ENCODE measurements around the gene DNAH8. TPM values are rescaled to one million over a fixed set of nuclear protein-coding genes. Genes with fewer than 3 reads are reported as not detected.

DNAH8 gene
- total and polyA plus RNA-seq, 2 donors (not counting 3 experiments of a cell fraction or from before 2014, with no cell fraction given), result 0.29 to 0.61 TPM

GRCh38 chr6:38897507-38897906 is 182.4 kb downstream of the DNAH8 start:
- Histone ChIP-seq H3K9ac (replicated peaks; ENCODE audit: extremely low read depth, insufficient read depth, low read length) (no peak overlapping the region), H3K9me3 (replicated peaks; ENCODE audit: control insufficient read depth, insufficient read depth, low read length) (no peaks in the 10 kb centered on the region), H3K79me2 (ENCODE audit: control insufficient read depth, insufficient read depth, low read length) (no peaks in the 10 kb centered on the region), H3K4me2 (ENCODE audit: insufficient read depth, low read length) (no peak overlapping the region), H3K27ac (ENCODE audit: insufficient read depth, low read depth, low read length) (no peak overlapping the region), H3K4me3 (replicated peaks in 1 of 3; ENCODE audit: insufficient read depth in 1 of 3, low read depth in 1 of 3, low read length in 3 of 3) (no peak overlapping the region), H3K9me1 (replicated peaks; ENCODE audit: control insufficient read depth, extremely low read depth, insufficient read depth, low read length) (no peaks in the 10 kb centered on the region), H3K27me3 (ENCODE audit: control insufficient read depth in 2 of 2, insufficient read depth in 2 of 2, low read length in 2 of 2) (peaks cover 0 to 9% of the 10 kb centered on the region in 2 experiments), H4K20me1 (replicated peaks; ENCODE audit: control insufficient read depth, extremely low read depth, insufficient read depth, low read length) (no peaks in the 10 kb centered on the region), H3K4me1 (ENCODE audit: control insufficient read depth, extremely low read depth, insufficient read depth, low read length) (no peaks in the 10 kb centered on the region), H3K36me3 (ENCODE audit: control insufficient read depth in 2 of 2, extremely low read depth in 1 of 2, insufficient read depth in 2 of 2, low read length in 2 of 2) (no peaks in the 10 kb centered on the region), H2AFZ (ENCODE audit: low read depth, low read length) (no peak overlapping the region)
- ChIA-PET CTCF (no interaction called here), POLR2A (no interaction called here)
- no TSS peak for BruUV-seq (replicated peaks)
- FAIRE-seq (no peak), DNase-seq (ENCODE audit: low read depth, low spot score) (no peak)
- dilution Hi-C loops (cut with MboI; ENCODE audit: extremely low pct_ligation_motif_present, low sequenced_read_pairs) (no loop called here), intact Hi-C loops (cut with micrococcal nuclease) (no loop called here)
- TF ChIP-seq MAX (IDR thresholded peaks at IDR 0.05; ENCODE audit: insufficient read depth, insufficient read length), result no peak
- no peak for TF ChIP-seq GATA2 (IDR thresholded peaks at IDR 0.05; ENCODE audit: insufficient read depth, insufficient read length, low read depth, low read length)
- TF ChIP-seq CTCF (IDR thresholded peaks at IDR 0.05; ENCODE audit: extremely low read depth in 1 of 2, insufficient read depth in 1 of 2, low read depth in 1 of 2, low read length in 2 of 2), result no peak
- no peak for TF ChIP-seq POLR2A (IDR thresholded peaks at IDR 0.05; ENCODE audit: low read depth, low read length)

- ChIA-PET POLR2A (no interaction called here), CTCF (no interaction called here)
- H3K27me3 ChIP-seq (ENCODE audit: control insufficient read depth in 2 of 2, insufficient read depth in 2 of 2, low read length in 2 of 2), result no peaks in the 10 kb centered on the region
- intact Hi-C loops (cut with micrococcal nuclease), result no loop called here
- H3K4me1 ChIP-seq (ENCODE audit: control insufficient read depth, extremely low read depth, insufficient read depth, low read length), result no peaks in the 10 kb centered on the region
- dilution Hi-C loops (cut with MboI; ENCODE audit: extremely low pct_ligation_motif_present, low sequenced_read_pairs), result no loop called here
- no peak overlapping the region for H3K4me3 ChIP-seq (replicated peaks in 1 of 3; ENCODE audit: insufficient read depth in 1 of 3, low read depth in 1 of 3, low read length in 3 of 3)
- no peaks in the 10 kb centered on the region for H3K36me3 ChIP-seq (ENCODE audit: control insufficient read depth in 2 of 2, extremely low read depth in 1 of 2, insufficient read depth in 2 of 2, low read length in 2 of 2)
- H3K9ac ChIP-seq (replicated peaks; ENCODE audit: extremely low read depth, insufficient read depth, low read length), result no peak overlapping the region
- H3K9me1 ChIP-seq (replicated peaks; ENCODE audit: control insufficient read depth, extremely low read depth, insufficient read depth, low read length), result no peaks in the 10 kb centered on the region
- no peaks in the 10 kb centered on the region for H4K20me1 ChIP-seq (replicated peaks; ENCODE audit: control insufficient read depth, extremely low read depth, insufficient read depth, low read length)
- FAIRE-seq (no peak), DNase-seq (ENCODE audit: low read depth, low spot score) (no peak)
- H3K27ac ChIP-seq (ENCODE audit: insufficient read depth, low read depth, low read length), result no peak overlapping the region
- no TSS peak for BruUV-seq (replicated peaks)
- no peaks in the 10 kb centered on the region for H3K79me2 ChIP-seq (ENCODE audit: control insufficient read depth, insufficient read depth, low read length)
- H2AFZ ChIP-seq (ENCODE audit: low read depth, low read length), result no peak overlapping the region
- H3K4me2 ChIP-seq (ENCODE audit: insufficient read depth, low read length), result no peak overlapping the region
- TF ChIP-seq POLR2A (IDR thresholded peaks at IDR 0.05; ENCODE audit: low read depth, low read length) (no peak), GATA2 (IDR thresholded peaks at IDR 0.05; ENCODE audit: insufficient read depth, insufficient read length, low read depth, low read length) (no peak), JUN (IDR thresholded peaks at IDR 0.05; ENCODE audit: borderline replicate concordance, insufficient read depth, insufficient read length, low read depth) (no peak), POLR2AphosphoS5 (IDR thresholded peaks at IDR 0.05; ENCODE audit: insufficient read depth, low read depth, low read length) (no peak), FOS (IDR thresholded peaks at IDR 0.05; ENCODE audit: borderline replicate concordance, insufficient read depth, low read length) (no peak), EZH2 (IDR thresholded peaks at IDR 0.05; ENCODE audit: borderline replicate concordance, low read depth, low read length, severe bottlenecking) (no peak), MYC (IDR thresholded peaks at IDR 0.05; ENCODE audit: low read depth, low read length) (no peak), CTCF (IDR thresholded peaks at IDR 0.05; ENCODE audit: extremely low read depth in 1 of 2, insufficient read depth in 1 of 2, low read depth in 1 of 2, low read length in 2 of 2) (no peak), MAX (IDR thresholded peaks at IDR 0.05; ENCODE audit: insufficient read depth, insufficient read length) (no peak)
- H3K9me3 ChIP-seq (replicated peaks; ENCODE audit: control insufficient read depth, insufficient read depth, low read length), result no peaks in the 10 kb centered on the region
Observed at GRCh38 chr6:38901802-38902522, 186.9 kb downstream of the DNAH8 start.
